Epithelial cell of proximal tubule (primary cell): Measurements from ENCODE around the gene HDAC9. TPM values are rescaled to one million over a fixed set of nuclear protein-coding genes. Genes with fewer than 3 reads are reported as not detected.

Experiments
- DNase-seq: peaks from one replicate; pipeline ENCODE4 v3.0.0-alpha.2; 2011; ENCODE audit warnings: low read depth
- H3K4me3 ChIP-seq: 2 replicates; pipeline ENCODE4 v1.5.1; 2011; ENCODE audit warnings: low read depth, mild to moderate bottlenecking, low read length
- CTCF ChIP-seq: conservative IDR thresholded peaks from 2 replicates; pipeline ENCODE4 v1.5.1; 2012; ENCODE audit warnings: low read depth, mild to moderate bottlenecking, low read length
- total RNA-seq: library from RNA; depleted of rRNA; stranded (reverse); fragments of >200 nt; gene quantifications from 2 replicates; pipeline ENCODE4 v1.2.3, GENCODE V29; 2015

The HDAC9 gene
- total RNA-seq, 1 donor from 2014 or later: 35.5 TPM

- no peak for TF ChIP-seq CTCF
- H3K4me3 ChIP-seq: no peak overlapping the region
- no peak for DNase-seq
Measured at GRCh38 chr7:18552943-18553604, 57.5 kb downstream of the HDAC9 start.

- H3K4me3 ChIP-seq: no peak overlapping the region
- no peak for TF ChIP-seq CTCF
- DNase-seq: no peak
Measured at GRCh38 chr7:18553605-18554003, 58.1 kb downstream of the HDAC9 start.

GRCh38 chr7:18555120-18555519 lies 59.6 kb downstream of the HDAC9 start:
- no peak for DNase-seq
- no peak overlapping the region for H3K4me3 ChIP-seq
- TF ChIP-seq CTCF: no peak

GRCh38 chr7:18555968-18556367 lies 60.4 kb downstream of the HDAC9 start:
- no peak overlapping the region for H3K4me3 ChIP-seq
- DNase-seq: no peak
- no peak for TF ChIP-seq CTCF

GRCh38 chr7:18558503-18558902 lies 63.0 kb downstream of the HDAC9 start:
- TF ChIP-seq CTCF: no peak
- H3K4me3 ChIP-seq: no peak overlapping the region
- peak; percentile 49 for DNase-seq

GRCh38 chr7:18558910-18559309 lies 63.4 kb downstream of the HDAC9 start:
- no peak for DNase-seq
- H3K4me3 ChIP-seq: no peak overlapping the region
- no peak for TF ChIP-seq CTCF

GRCh38 chr7:18559756-18560155 lies 64.2 kb downstream of the HDAC9 start:
- no peak overlapping the region for H3K4me3 ChIP-seq
- DNase-seq: no peak
- no peak for TF ChIP-seq CTCF
